ENCODE results near the gene MYRFL.

DNA sequence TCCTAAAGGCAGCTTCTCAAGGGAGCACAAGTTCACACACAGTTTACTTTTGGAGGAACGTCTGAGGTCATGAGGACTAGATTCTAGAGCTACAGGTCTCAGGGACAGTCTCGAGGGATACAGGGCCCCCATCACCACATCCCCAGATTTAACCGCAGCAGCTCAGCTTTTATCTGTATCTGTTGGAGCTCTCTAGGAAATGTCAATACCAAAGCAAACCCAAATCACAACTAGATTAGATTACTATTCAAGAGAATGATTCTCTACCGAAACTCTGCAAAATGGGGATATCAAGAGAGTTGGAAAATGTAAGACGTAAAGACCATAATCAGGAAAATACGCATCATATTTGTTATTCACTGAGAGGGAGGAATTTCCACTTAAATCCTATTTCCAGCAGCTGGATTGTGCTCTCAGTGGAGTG lies 4.0 kb upstream of the MYRFL start:
- TF ChIP-seq, protein P1, sequence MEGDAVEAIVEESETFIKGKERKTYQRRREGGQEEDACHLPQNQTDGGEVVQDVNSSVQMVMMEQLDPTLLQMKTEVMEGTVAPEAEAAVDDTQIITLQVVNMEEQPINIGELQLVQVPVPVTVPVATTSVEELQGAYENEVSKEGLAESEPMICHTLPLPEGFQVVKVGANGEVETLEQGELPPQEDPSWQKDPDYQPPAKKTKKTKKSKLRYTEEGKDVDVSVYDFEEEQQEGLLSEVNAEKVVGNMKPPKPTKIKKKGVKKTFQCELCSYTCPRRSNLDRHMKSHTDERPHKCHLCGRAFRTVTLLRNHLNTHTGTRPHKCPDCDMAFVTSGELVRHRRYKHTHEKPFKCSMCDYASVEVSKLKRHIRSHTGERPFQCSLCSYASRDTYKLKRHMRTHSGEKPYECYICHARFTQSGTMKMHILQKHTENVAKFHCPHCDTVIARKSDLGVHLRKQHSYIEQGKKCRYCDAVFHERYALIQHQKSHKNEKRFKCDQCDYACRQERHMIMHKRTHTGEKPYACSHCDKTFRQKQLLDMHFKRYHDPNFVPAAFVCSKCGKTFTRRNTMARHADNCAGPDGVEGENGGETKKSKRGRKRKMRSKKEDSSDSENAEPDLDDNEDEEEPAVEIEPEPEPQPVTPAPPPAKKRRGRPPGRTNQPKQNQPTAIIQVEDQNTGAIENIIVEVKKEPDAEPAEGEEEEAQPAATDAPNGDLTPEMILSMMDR (IDR thresholded peaks at IDR 0.05; ENCODE audit: low read depth, low read length, poor library complexity, severe bottlenecking): no peak
- TF ChIP-seq EZH2phosphoT487 (IDR thresholded peaks at IDR 0.05; ENCODE audit: borderline replicate concordance, low read length): no peak

Data from DOHH2 (cell line).